PC-9 (cell line): ENCODE results near the gene INPP5A.

Source experiments
- EZH2 ChIP-seq: fragments of 200-600 bp; sonication (generic); IDR thresholded peaks from 2 replicates; pipeline ENCODE4 v1.8.0; 2017; ENCODE audit warnings: antibody characterized with exemption, low read depth
- TF ChIP-seq, protein P1 (sequence below): fragments of 200-600 bp; sonication (generic); conservative IDR thresholded peaks from 2 replicates; pipeline ENCODE4 v1.6.1; 2017; ENCODE audit warnings: mixed run types, antibody characterized with exemption, mild to moderate bottlenecking, moderate library complexity

DNA sequence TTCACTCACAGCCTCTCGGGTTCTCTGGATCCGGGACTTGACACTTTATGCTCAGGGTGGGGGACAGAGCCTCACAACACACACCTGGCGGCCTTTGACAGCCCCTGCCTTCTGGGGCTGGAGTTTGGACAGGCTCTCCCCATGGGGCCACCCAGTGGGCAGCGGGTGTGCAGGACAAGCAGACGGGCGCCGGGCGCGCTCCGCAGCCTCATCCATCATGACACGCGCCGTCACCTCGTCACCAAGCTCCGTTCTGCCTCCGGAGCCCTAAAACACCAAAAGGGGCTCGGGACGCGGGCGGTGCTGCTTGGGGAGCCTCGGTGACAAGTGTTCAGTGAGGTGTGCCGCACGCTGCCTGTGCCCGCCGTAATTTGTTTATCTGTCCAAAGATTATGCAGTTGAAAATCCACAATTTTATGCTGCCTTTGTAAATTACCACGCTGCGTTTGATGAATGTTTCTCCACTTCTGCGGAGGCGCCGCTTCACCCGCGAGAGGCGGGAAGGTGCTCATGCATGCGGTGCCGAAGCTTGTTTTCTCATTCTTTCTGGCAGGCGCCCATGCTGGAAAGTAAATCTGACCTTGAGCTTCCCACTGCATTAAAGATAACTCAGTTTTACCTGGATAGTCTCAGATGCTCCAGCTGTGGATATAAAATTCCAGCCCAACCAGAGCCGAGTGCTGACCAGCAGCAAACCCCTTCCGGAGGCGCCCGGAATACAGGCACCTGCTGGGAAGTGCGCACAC, 242.1 kb downstream of the INPP5A start:
- no peak for TF ChIP-seq EZH2
- TF ChIP-seq, protein P1, sequence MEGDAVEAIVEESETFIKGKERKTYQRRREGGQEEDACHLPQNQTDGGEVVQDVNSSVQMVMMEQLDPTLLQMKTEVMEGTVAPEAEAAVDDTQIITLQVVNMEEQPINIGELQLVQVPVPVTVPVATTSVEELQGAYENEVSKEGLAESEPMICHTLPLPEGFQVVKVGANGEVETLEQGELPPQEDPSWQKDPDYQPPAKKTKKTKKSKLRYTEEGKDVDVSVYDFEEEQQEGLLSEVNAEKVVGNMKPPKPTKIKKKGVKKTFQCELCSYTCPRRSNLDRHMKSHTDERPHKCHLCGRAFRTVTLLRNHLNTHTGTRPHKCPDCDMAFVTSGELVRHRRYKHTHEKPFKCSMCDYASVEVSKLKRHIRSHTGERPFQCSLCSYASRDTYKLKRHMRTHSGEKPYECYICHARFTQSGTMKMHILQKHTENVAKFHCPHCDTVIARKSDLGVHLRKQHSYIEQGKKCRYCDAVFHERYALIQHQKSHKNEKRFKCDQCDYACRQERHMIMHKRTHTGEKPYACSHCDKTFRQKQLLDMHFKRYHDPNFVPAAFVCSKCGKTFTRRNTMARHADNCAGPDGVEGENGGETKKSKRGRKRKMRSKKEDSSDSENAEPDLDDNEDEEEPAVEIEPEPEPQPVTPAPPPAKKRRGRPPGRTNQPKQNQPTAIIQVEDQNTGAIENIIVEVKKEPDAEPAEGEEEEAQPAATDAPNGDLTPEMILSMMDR = no peak
